H1 (cell line): ENCODE data around the gene ZNF394. TPM values are rescaled to one million over a fixed set of nuclear protein-coding genes. Genes with fewer than 3 reads are reported as not detected.

ENCODE experiments used
- GTF2F1 ChIP-seq: IDR thresholded peaks from 2 replicates; pipeline ENCODE4 v1.6.1; 2012; ENCODE audit warnings: low read depth, low read length, improper control_type of control experiment, borderline replicate concordance
- JUND ChIP-seq: IDR thresholded peaks from 2 replicates; pipeline ENCODE4 v1.6.1; 2011; ENCODE audit warnings: mild to moderate bottlenecking, improper control_type of control experiment, low read length
- KDM4A ChIP-seq: IDR thresholded peaks from one replicate; pipeline ENCODE4 v1.7.1; 2012; ENCODE audit warnings: low read depth, mild to moderate bottlenecking, moderate library complexity, low read length, inconsistent platforms; ENCODE audit not compliant: severe bottlenecking
- KDM5A ChIP-seq: fragments of 200-600 bp; IDR thresholded peaks from 2 replicates; pipeline ENCODE4 v1.7.1; 2012; ENCODE audit warnings: mild to moderate bottlenecking, low read length, inconsistent platforms, mixed read lengths
- SIX5 ChIP-seq: IDR thresholded peaks from 2 replicates; pipeline ENCODE4 v1.6.1; 2011; ENCODE audit warnings: mild to moderate bottlenecking, low read depth, low read length
- polyA plus RNA-seq, 7 experiments: library from polyadenylated mRNA; depleted of rRNA in 3 of 7; stranded (reverse) in 5 of 7; unstranded in 2 of 7; fragments of >200 nt in 5 of 7; fragments of 200-250 nt in 2 of 7; gene quantifications; 1 replicate in 5 of 7; 2 replicates in 1 of 7; 4 replicates in 1 of 7; pipeline versions ENCODE4 v1.2.1 to v1.2.3, GENCODE V29; 2011 to 2013; ENCODE audit warnings: missing spikeins in 2 of 7, mixed read lengths in 2 of 7
- total RNA-seq: library from RNA; stranded (reverse); fragmentation: NEBNext Ultra II Directional; extraction: Animal tissue kit (Norgen Biotek cat#: 25700); gene quantifications from 2 replicates; pipeline ENCODE4 v1.2.1, GENCODE V29; 2021

ZNF394 gene
- total and polyA plus RNA-seq, 2 of the 8 experiments (the other 6 are each of a cell fraction or from before 2014, with no cell fraction given), result 6.6 to 19.3 TPM

- no peak for TF ChIP-seq SIX5
- no peak for TF ChIP-seq KDM5A
- no peak for TF ChIP-seq KDM4A
- no peak for TF ChIP-seq JUND
- no peak for TF ChIP-seq GTF2F1
Measured at GRCh38 chr7:99540542-99540941, 40.5 kb upstream of the ZNF394 start (continued).
